Hepatic stellate cell (primary cell): ENCODE measurements around the gene IARS2.
"Not testable (repeated sequence)": the region's sequence is repeated elsewhere in the genome, so short reads cannot be mapped to it uniquely, and the experiment has no call there.

ENCODE experiments used
- DNase-seq: peaks from one replicate; pipeline ENCODE4 v3.0.0; 2011; ENCODE audit warnings: low spot score

Gene IARS2

DNA sequence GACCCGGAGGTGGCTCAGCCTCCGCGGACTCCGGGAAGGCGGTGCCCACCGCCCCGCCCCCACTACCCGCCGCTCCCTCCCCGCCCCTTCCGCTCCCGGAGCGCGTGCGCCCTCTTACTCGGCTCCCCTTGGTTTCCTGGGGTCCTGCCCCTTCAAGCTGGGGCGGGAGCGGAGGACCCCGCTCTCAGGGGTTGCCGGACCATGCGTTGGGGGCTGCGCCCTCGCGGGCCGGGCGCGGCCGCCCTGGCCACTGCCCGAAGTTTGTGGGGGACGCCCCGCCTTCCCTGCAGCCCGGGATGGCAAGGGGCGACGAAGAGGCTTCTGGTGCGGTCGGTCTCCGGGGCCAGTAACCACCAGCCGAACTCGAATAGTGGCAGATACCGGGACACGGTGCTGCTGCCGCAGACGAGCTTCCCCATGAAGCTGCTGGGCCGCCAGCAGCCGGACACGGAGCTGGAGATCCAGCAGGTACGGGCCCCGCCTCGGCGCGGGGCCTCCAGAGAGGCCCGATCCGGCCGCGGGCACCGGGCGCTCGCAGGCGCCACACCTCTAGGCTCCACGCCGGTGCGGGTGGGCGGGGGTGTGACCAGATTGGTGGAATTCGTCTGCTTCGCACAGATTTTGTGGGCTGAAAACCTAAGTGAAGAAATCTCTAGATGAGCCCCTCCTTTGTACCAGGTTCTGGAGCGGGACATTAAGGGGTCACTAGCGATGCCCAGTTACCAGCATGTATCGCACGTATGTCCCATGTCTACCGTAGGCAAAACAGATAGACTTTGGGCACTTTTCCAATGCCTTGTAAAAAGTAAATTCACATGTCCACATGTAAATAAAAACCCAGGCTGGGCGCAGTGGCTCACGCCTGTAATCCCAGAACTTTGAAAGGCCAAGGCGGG, at the start of gene IARS2:
TSS of gene IARS2 (plus strand) at position 117 of the 896 bp plus-strand sequence. CDS start at position 202, 85 bp downstream.
- DNase-seq: peak; percentile 90

DNA sequence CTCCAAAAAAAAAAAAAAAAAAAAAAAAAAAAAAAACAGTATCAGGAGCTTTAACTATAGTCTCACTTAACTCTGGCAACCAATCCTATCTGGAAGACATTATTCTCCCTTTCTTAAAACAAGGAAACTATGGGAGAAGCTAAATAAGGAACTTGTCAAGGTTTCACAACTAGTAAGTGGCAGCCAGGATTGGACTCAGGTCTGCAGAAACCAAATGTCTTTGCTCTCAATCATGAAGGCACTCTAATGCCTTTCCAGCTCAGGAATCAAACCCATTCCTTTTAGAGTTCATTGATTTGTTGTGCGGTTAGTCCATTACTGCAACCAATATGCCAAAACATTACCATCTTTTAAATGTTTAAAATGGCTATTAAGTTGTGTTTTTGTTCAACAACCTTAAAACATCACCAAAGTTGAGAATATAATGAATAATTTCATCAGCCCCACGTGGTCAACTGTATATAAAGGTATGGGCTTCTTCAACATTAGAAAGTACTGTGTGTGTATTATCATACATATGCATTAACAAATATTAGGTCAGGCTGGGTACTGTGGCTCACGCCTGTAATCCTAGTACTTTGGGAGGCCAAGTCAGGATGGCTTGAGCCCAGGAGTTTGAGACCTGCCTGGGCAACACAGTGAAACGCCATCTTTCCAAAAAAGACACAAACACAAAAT, 49.1 kb upstream of the IARS2 start:
- no peak for DNase-seq

DNA sequence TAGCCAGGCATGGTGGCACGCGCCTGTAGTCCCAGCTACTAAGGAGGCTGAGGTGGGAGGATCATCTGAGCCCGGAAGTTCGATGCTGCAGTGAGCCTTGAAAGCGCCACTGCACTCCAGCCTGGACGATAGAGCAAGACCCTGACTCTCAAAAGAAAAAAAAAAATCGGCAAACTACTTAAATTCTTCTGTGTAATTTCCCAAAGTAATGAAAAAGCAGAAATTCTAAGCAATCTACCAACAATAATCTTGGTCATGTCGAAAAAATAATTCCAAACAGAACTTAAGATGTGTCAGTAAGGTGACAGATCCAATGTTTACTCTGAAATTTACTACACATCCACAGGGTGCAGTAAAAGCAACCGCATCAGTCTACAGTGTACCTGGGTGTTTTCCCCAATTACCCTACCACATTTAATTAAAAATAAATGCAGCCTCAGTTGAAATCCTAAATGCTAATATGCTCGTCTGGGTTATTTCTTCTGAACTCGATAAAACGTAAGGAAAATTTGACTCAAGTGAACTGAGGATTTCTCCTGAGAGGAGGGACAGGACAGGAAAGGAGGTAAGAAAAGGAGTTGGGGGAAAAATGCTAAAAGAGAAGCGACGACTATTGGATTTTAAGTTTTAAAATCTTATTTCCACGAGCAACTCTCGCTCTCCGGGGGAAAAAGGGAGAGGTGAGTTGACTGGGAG, 48.4 kb upstream of the IARS2 start:
- peak; percentile 17 for DNase-seq

DNA sequence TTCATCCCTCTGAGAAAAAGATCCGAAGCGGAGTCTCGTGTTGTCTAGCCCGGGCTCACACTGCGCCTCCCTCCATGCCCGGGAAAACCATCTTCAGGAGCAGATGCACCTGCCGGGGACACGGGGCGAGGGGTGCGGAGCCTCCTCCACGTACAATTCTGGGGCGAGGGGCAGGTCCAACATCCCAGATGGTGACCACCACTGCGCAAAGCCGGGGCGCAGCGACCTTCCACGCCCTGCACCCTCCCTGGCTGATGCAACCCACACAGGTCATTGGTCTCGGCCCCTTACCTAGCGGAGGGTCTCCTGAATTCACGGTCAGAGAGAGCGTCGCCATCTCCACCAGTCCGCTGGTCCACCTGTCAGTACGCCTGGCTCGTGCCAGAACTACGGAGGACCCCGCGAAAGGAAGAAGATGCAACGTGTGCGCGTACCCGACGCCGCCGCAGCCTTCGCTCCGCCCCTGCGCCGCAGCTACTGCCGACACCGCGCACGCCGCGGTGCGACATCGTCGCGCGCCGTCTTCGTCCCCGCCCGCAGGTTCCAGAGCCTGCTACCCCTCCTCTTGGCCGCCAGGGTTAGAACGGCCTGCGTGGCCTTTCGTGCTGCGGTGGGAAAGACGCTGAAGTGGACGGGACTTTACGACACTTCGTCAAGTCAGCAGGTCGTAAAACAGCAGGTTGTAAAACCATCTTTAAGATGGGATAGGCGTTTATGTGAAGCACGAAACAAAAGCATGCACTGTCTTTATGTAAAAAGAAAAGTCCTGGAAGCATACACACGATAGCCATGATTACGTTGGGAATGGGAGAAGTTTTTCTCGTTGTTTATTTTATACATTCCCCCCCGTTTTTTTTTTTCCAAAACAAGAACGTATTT, 47.6 kb upstream of the IARS2 start, which contains the start of gene EPRS1:
TSS of gene EPRS1 (minus strand) at position 454 of the 879 bp plus-strand sequence. CDS start at position 337, 117 bp downstream.
- DNase-seq: peak; percentile 93

DNA sequence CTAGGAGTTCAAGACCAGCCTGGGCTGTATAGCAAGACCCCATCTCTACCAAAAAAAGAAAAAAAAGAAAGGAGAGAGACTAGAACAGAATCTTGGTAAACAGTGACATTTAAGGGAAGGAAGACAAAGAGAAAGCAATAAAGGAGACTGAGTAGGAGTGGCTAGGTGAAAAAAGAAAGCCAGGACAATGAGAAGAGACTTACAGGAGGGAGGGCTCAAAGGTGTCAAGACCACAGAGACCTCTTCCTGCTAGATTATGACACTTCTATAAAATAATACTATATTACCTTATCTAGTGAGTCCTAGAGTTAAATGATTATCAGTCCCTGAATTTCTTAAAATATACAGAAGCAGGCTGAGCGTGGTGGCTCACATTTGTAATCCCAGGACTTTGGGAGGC, 37.6 kb upstream of the IARS2 start:
- DNase-seq: no peak

- DNase-seq: no peak
These were observed 33.1 kb upstream of the IARS2 start for GRCh38 chr1:220060876-220061275.

DNA sequence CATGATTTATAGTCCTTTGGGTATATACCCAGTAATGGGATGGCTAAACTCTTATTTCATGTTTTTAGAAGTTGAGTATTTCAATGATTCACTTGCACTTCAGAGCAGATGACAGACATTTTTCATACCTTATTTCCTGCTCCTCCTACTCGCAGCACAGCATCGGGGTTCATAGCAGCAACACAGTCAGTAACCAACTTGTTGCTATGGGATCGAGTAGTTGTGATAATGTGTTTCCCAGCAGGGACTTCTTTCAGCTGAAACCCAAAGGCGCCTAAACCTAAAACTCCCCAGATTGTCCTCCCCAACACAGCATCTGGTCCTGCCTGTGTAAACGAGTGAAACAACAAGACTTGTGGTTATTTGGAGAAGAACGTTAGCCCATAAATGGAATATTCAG, 31.3 kb upstream of the IARS2 start:
- no peak for DNase-seq

GRCh38 chr1:220067269-220068204, 26.4 kb upstream of the IARS2 start:
- no peak for DNase-seq

DNA sequence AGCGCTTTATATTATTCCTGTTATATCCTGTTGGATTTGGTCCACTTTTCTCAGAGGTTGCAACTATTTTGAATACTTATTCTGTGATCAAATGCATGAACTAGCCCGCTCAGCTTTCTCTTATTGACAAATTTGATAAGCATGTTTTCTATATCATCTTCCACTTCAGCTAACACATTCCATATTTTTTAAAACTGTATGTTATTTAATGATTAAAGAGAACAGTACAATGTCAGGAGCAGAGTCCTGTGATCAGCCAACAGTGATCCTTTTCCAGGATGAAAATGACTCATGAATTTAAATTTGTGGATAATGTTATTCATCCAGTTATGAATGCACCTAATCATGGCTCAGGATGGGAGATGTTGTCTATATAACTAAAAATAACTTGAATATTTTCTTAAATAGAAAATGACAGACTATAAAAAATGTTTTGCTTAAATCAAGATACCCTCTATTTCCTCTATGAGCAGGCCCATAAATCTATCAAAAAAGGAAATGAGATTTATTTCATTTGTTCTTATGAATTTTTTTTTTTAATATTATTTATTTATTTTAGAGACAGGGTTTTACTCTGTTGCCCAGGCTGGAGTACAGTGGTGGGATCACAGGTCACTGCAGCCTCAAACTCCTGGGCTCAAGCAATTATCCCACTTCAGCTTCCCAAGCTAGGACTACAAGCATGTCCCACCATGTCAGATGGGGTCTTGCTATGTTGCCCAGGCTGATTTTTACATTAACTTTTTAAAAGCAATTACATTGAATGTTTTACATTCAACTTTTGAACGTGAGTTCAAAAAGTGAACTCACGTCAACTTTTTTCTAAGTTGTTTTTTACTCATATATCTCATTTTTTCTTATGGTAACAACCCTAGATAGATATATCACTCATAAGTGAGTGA, 16.8 kb upstream of the IARS2 start:
- DNase-seq: peak; percentile 49

DNA sequence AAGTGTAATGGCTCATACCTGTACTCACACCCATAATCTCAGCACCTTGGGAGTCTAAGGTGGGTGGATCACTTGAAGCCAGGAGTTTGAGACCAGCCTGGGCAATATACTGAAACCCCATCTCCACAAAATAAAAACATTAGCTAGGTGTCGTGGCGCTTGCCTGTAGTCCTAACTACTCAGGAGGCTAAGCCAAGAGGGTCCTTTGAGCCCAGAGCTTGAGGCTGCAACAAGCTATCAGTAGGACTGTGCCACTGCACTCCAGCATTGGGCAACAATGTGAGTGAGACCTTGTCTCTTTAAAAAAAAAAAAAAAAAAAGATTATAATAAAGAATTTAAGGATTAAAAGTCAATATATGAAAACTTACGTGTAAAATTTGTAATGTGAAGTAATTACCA, 16.0 kb upstream of the IARS2 start:
- DNase-seq: no peak

GRCh38 chr1:220084460-220084859, 9.5 kb upstream of the IARS2 start:
- DNase-seq: no peak

DNA sequence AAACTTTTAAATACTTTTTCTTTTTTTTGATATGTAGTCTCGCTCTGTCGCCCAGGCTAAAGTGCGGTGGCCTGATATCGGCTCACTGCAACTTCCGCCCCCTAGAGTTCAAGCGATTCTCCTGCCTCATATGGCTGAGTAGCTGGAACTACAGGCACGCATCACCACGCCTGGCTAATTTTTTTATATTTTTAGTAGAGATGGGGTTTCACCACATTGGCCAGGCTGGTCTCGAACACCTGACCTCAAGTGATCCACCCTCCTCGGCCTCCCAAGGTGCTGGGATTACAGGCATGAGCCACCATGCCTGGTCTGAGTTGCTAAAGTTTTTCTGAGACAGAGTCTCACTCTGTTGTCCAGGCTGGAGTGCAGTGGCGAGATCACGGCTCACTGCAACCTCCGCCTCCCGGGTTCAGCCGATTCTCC, 7.7 kb upstream of the IARS2 start:
- DNase-seq: not testable (repeated sequence)

DNA sequence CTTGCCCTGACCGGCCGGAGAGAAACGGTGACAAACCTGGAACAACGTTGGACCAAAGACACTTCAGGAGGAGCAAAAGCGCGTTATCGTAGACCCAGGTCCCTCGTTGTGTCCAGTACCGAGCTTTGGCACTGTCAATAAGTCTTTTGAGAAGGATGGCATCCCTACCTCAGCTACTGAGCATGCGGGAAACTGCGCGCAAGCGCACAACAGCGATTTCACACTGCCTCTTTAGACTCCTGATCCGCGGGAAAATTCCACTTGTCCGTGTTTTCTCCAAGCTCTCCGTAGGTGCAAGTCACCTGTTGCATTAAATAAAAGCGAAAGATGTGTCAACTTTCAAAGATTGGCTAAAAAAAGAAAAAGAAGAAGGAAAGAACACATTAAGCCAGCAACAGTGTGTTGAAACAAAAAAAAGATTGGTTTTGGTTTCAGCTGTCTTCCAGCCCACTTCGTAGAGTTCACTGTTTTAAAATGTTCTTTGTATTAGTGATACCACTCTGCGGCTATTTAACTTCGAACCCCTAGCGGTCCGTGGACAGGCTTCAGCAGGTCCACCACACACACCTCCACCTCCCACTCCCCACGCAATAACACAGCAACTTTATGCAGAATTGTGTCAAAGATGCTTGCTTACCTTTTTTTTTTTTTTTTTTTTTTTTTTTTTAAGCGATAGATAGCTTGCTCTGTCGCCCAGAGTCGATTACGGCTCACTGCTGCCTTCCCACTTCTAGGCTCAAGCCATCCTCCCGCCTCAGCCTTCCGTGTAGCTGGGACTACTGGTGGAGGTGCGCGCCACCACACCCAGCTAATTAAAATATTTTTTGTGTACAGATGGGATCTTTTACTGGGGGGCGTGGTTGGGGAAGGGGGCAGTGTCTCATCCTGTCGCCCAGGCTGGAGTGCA, 4.0 kb upstream of the IARS2 start, which contains the start of gene BPNT1:
TSS of gene BPNT1 (minus strand) at position 139 of the 907 bp plus-strand sequence. CDS start 9,942 bp downstream, outside the sequence.
- DNase-seq: peak; percentile 91

GRCh38 chr1:220092694-220093093, 1.2 kb upstream of the IARS2 start:
- no peak for DNase-seq

DNA sequence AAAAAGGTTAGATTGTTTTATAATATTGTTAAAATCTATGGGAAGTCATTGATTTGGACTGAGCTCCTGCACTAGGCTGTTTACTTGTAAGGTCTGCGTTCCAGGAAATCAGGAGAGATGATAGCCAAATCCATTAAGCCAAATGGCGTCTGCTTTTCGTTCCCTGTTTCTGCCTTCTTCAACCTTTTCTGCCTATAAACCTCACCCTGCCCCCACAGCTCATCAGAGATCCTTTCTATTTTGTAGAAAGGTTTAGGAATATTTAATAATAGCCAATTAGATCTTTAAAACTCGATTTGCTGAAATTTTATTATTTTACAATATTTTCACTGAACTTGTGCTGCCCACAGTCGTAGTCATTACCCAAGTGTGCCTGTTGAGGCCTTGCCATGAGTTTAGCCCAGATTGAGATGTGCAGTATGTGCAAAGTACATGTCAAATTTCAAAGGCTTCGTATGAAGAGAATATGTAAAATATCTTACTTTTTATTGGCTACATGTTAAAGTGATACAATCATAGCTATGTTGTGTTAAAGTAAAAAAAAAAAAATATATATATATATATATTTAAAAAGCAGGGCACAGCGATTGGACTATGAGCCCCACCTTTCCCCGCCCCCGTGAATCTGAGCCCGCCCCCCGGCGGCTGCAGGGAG, 444 bp upstream of the IARS2 start:
- DNase-seq: no peak

DNA sequence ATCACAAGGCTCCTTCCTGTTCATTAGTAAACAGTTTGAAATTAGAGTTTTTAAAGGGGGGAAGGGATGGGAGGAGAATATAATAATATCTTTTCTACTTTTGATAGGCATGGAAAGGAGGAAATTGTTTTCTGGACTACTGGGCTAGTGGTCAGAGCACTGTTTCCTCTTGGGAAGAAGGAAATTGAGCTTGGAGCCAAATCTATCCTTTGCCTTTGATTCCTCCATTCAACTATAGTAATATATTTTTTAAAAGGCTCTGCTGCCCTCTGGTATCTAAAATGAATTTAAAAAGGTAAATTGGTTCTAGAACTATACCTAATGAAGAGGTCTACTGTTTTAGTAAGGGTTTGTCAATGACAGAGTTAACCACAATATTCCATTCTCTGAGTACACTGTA, 5.9 kb downstream of the IARS2 start:
- no peak for DNase-seq

DNA sequence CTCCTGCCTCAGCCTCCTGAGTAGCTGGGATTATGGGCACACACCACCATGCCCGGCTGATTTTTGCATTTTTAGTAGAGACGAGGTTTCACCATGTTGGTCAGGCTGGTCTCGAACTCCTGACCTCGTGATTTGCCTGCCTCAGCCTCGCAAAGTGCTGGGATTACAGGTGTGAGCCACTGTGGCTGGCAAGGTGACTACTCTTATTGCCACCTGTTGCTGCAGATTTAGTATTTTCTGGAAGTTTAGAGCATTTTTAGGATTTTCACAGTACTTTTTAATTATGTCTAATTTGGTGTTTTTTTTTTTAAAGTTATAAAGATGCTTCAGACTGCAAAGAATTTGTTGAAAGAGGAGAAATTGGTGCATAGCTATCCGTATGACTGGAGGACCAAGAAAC, 16.5 kb downstream of the IARS2 start:
- not testable (repeated sequence) for DNase-seq

GRCh38 chr1:220112600-220112999, 18.7 kb downstream of the IARS2 start:
- not testable (repeated sequence) for DNase-seq
